ENCODE measurements around the gene WDTC1.

The WDTC1 gene

GRCh38 chr1:27357281-27358037, 123.0 kb downstream of the WDTC1 start:
- DNase-seq = no peak

Measured in DMS79 (cell line).